ENCODE results near the gene KIAA1614.
A peak's percentile ranks its signal among the peaks of the same experiment; 100 is the strongest.

The KIAA1614 gene, protein sequence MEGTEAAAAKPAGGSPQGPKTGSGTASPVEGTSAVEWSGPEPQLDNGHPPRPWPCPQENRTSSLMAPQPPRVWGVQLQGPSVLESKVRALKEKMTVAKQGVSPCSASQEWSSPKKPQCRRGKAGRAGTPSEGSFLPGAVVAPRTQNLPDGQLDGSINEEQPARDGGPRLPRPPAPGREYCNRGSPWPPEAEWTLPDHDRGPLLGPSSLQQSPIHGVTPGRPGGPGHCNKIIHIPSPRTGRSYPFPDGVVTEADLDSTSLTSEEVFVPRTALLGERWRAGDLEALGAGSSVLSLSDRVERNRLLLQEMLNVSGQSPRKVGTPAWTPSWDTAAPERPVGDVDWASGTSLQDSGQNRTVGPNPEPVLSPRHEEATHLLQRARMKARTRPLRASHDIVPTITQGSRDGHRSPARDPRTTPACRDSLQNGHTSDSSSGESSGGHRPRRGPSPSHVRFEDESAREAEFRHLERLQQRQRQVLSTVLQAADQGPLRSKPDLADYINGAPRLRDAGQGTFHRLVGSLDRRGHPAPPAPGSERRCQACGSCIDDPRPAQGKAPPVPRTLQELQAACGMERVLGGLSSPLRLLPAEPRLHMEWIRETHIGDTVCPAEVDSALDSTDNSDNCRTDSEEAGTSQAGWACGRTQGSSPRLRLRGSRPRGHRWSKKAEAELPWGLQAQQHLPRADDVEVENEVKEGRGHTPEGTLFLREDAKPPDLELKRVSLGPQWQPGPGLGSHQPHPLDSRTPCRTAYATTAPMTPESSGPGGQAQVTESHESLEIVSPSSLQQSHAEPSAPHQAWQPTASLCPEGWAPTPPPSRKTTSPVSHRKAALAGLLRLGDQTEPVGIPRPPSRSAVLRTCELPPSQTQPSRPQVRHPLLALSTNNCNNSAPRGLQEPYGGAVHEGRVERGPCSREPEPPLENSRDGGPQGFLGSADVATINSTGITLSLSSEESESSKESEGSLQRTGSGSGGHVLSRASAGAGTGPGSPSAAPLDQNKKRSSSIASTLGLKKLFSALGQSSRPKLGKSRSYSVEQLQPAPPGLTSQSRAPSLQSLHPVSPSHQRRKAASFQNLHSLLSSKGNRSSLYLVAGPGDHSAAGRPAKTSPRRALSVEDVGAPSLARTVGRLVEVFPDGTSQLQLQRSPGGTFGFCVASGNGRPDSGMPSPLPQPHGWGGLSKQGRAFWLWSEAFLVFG

DNA sequence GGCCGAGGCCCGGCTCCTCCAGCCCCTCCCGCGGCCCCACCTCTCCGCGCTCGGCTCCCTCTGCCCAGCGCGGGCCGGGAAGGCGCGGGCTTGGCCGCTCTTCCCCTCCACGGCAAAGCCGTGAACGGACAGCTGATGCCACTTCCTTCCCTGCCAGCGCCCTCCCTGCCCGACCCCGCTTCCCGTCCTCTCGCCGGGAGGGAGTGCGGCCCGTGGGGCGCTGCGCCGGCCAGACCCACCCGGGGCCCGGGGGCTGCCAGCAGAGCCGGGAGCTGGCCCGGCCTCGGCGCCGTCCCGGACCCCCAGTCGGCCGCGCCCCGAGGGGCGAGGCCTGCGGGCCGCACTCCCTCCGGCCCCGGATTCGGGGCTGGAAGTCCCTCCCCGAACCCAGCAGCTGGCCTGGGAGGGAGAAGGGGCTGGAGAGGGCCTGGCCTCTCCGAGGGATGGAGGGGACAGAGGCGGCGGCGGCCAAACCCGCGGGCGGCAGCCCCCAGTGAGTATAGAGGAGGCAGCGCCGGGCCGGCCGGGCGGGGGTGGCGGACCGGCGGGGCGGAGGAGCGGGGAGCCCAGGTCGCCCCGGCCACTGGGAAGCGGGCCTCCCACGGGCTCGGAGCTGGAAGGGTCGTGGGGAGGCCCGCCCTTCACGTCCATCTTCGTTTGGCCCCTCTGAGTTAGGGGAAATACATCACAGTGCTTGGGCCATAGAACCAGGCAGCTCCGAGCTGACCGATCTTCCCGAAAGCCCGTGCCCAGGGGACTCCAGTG is at the start of gene KIAA1614:
TSS of gene KIAA1614 (plus strand) at position 97 of the 765 bp plus-strand sequence. CDS start at position 444, 347 bp downstream.
- DNase-seq (ENCODE audit: low read depth): peak; percentile 31

DNA sequence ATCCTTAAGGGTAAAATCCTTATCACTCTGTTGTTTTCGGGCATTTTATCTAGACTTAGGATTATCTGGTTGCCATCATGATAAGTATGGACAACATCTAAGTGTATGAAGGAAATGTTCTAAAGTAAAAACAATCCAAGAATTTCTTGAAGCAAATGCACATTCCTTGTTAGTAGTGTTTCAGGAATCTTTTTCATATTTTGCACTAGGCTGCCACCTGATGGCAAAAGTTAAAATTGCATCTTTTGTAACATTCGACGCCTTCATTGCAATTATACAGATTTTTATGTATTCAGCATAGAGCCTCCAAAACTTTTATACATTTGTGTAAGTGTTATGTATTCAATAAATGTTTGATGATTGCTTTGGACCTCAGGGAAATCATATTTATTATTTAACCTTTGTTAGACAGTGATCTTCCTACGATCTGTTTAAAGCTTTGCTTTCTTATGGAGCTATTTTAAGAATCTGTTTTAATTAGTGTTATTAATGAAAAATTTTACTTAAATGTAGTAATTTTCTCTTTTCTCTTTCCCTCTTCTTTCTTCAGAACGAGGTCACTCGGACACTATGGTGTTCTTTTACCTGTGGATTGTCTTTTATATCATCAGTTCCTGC is 49.4 kb upstream of the KIAA1614 start:
- DNase-seq (ENCODE audit: low read depth): peak; percentile 55

DNA sequence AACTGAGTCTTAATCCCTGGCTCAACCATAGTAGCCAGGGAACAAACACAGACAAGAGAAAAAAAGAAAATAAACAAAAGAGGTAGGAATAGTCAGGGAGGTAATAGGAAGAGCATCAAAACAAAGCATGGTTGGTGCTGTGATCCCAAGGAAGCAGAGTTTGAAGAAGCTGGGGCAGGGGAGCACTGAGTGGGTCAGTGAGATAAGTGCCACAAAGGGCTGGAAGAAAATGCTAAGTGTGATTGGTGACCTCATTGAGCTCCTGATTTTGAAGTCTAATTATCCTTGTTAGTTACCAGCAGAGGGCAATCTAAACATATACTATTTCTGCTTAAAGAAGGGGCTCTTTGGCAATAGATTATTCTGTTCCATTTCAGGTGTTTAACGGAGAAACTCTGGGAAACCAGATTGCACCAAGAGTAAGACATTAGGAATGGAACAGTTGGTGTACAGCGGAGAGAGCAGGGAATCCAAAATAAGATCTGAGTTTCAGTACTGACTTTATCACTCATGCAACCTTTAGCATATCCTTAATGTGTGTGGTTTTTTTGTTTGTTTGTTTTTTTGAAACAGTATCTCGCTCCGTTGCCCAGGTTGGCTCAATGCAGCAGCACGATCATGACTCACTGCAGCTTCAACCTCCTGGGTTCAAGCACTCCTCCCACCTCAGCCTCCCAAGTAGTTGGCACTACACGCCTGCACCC is 30.7 kb upstream of the KIAA1614 start:
- peak; percentile 54 for DNase-seq (ENCODE audit: low read depth)

DNA sequence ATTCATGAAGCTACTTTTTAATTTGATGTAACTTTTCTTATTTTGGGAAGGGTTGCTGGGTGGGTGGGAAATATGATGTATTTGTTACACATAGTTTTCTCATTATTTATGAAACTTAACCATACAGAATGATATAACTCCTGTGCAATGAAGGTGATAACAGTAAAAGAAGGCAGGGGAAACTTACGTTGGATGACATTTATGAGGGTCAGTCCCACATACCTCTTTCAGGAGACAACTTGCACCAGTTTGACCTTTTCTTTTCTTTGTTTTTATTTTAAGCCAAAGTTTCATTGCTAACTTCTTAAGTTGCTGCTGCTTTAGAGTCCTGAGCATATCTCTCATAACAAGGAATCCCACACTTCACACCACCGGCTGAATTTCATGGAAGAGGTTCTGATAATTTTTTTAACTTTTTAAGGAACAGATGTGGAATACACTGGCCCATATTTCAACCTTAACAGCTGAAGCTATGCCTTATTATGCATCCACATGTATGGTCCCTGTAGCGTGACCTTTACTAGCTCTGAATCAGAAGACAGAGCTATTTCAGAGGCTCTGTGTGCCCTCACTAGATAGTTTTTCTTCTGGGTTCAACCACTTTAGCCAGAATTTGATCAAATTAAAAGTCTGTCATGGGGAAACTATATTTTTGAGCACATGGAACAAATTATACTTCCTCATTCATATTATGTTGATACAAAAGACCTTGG is 28.0 kb upstream of the KIAA1614 start:
- DNase-seq (ENCODE audit: low read depth): no peak

DNA sequence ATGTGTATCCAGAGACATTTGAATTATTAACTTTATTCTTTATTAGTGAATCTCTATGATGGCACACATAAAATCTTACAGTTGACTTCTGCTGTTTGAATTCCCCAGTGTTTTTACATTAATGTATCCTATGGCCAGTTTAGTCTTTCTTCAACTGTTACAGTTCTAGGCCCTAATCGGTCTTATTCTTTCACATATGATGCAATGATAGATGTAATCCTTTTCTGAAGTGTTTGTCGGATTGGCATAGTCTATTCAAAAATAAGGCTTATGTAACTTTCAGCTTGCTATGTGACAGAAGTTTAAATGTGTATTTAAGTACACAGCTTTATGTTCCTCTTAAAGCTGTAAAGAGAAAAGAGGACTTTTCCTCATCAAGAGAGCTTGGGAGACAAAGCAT is 26.4 kb upstream of the KIAA1614 start:
- DNase-seq (ENCODE audit: low read depth): no peak

DNA sequence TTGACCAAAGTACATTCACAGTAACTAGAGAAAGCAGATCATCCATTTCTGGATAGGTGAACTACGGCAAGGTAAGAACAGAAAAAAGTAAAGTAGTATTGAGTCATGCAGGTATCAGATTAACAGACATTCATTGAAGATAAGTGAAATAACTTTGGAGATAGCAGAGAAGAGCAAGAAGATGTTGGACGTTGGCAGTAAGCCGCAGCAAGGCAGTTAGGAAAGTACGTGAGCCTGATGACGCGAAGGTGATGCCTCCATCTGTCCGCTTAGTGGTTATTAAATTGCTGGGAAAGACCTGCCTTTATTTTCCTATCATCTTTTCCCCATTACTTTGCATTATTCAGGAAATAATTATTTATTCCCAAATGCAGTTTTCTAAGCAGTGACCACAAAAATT is 24.9 kb upstream of the KIAA1614 start:
- DNase-seq (ENCODE audit: low read depth): no peak

DNA sequence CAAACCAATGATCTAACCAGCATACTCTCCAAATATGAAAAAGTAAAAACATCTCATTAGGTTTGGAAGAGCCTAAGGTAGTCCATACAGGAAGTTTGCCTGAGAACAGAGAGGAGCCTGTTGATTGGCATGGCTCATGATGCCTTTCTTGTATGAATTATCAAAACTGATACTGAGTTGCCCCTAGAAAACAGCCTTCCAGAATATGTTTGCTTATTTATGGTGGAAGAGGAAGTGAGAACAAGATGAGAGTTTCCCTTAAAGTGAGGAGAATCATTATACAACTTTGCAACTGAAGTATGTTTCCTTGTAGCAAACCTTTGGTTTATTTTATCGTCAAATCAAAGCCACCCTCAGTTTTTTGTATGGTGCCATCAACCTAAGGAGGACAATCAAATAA is 23.8 kb upstream of the KIAA1614 start:
- DNase-seq (ENCODE audit: low read depth): no peak

DNA sequence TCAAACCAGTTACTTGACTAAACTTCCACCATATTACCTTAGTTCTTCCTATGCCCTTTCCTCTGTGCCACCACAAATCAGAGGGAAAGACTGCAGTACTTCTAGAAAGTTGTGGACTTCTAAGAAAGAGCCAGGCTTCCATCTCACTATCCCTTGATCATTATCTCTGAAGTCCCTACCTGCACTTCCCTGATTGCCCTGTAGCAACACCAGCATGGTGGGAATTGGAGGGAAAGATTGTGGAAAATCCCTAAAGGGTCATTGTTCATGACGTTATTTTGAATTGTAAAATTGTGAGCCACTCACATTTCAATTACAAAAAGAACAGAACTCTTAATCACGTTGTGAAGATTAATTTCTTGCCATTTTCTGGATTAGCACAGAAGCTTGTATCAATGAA is 23.4 kb upstream of the KIAA1614 start:
- no peak for DNase-seq (ENCODE audit: low read depth)

DNA sequence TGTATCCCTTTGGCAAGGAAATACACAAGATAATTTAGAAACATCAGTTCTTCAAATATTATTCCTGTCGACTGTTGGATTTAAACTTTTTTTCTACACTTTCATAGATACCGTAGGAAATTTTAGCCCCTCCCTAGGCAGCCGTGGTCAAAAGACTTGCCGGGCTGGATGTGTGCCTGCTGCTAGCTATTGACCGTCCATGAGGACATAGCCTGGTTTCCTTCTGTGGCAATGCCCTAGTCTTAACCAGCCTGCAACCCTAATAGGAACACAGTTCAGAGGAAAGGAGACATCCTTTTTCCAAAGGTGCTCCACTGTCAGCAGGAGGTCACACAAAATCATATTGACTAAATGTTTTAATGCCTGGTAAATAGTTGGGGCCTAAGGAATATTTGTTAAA is 20.4 kb upstream of the KIAA1614 start:
- no peak for DNase-seq (ENCODE audit: low read depth)

DNA sequence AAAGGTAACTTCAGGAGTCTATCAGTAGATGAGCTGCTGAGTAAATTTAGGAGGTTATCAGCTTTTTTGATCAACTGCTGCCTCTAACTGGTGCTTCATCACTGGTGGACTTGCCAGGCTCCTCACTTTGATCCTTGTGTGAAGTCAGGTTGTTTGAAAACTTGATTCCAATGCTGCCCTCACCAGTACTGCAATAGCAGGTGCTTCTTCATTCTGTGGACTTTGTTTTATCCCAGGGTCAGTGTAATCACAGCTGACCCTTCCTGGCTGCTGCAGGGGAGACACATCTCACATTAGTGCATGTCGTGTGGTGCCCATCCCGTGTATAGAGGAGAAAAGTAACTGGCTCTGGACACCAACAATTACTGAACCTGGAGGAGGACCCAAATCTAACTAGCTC is 20.0 kb upstream of the KIAA1614 start:
- no peak for DNase-seq (ENCODE audit: low read depth)

DNA sequence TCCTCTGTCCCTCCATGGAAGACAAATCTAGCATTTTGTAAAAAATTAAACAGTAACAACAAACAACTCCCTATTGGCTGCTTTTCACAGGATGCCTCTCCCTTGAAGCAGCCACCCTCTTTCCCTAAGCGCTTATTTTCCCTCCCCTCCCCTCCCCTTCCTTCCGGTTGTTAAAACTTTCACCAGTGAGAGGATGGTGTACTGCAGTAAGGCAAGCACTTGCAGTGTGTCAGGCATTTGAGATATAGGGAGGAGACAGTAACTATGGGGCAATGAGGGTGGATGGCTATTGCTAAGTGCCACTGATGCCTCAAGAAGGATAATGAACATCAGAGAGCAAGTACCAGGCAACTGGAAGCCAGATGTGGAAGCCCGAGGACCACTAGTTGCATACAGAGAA is 19.1 kb upstream of the KIAA1614 start:
- DNase-seq (ENCODE audit: low read depth): no peak

DNA sequence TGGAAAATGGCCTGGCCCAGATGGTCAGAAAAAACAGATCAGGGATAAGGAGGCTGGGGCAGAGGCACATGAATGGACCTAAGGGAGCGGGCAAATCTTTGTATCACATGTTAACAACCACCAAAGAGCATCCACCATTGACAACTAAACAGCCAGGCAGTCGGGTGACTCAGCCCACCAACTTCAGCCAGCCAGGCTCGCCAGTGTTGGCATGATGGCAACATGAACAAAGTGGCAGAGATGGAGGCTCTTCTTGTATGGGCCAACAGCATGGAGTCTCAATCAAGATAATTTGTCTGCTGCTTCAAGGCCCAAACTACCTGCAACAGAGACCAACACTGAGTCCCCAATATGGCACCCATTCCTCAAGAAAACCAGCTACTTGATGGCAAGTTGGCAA is 16.5 kb upstream of the KIAA1614 start:
- DNase-seq (ENCODE audit: low read depth): no peak

DNA sequence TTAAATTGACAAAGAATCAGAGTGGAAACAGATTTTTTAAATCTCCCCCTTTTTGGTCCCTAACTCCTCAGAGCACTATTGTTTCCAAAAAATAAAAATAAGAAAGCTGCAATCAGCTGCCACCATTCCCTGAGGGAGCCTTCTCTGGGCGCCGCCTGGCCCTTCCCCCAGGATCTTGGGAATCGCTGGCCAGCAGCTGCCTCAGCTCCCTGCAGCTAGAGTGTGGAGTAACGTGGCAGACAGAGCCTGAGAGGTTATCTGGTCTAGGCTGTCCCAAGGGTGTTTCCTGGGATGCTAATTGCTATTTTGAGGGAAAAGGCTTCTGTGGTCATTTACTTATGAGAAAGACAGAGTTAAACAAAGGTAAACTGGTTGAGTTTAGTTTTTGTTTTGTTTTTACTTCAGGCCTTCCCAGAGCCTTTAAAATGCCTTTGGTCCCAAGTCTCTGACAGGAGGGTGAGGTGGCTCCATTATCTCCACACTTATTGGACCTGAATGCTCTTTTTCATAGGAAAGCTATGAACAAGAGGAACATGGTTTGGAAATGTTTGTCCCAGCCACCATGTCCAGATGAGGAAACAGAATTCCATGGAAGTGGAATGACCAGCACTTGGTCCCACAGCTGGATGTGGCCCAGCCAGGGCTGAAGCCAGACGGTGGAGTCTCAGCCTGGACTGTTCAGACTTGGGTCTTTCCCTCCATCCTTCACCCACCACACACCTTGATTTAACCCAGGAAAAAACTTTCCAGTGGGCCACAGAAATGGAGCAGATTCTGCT is 14.1 kb upstream of the KIAA1614 start:
- no peak for DNase-seq (ENCODE audit: low read depth)

DNA sequence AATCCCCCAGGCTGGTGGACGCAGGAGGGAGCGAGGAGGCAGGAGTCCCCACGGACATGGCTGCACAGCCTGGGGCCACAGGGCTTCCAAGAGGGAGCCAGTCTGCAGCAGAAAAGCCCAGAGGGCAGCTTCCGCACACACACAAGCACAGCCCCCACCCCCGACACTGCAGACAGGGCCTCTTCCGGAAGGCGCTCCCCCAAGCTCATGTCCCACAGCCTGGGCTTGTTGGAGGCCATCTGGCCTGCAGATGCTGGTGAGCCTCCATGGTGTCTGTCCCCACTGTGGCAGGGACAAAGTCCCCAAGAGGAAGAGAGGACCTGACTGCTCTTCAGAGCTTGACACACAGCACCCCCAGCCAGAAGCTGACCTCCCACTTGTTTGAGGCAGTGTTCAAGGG is 13.4 kb upstream of the KIAA1614 start:
- DNase-seq (ENCODE audit: low read depth): no peak

DNA sequence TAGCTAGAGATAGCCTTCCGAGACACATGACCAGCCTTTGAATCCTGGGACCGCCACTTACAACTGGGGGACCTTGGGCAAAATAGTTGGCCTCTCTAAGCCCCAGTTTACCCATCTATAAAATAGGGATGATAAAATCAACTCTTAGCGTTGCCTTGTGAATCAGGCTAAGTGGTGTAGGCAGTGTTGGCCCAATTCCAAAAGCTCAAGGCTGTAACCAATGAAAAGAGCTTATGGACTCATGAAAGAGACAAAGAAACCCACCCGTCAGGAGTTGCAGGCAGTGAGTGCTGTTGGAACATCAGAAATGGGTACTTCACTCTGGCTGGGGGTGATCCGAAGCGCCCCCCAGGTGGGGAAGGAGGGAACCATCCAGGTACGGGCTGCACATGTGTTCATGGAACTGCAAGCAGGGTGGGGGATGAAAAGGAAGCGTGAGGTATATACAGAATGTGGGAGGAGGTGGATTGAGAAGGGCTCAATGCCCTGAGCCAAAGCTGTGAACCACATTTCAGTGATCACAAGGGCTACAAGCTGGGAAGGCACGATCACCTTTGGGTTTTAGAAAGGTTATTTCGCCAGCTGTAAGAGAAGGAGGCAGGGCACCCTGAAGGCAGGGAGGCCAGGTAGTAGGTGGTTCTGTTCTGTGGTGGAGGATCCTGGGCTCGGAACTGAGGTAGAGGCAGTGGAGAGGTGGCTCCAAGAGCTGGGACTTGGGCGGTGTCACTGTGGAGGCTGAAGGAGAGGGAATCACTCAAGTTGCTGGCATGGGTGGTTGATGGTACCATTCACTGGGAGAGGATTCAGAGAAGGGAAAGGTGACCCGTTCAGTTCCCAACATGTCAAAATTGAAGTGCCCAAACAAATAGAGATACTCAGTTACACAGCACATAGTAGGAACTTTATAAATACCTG is 11.4 kb upstream of the KIAA1614 start:
- no peak for DNase-seq (ENCODE audit: low read depth)

DNA sequence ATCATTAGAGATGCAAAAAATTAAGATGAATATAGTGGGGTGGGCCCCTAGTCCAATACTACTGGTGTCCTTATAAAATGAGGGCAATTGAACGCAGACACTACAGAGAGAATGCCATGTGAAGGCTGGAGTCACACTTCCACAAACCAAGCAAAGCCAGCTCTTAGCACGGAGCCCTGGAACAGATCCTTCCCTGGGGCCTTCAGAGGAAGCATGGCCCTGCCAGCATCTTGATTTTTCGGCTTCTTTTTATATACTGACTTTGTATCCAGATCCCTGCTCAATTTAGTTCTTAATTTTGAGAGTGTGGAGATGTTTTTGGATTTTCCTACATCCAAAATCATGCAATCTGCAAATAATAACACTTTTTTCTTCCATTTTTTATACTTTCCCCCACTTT is 10.2 kb upstream of the KIAA1614 start:
- DNase-seq (ENCODE audit: low read depth): no peak

DNA sequence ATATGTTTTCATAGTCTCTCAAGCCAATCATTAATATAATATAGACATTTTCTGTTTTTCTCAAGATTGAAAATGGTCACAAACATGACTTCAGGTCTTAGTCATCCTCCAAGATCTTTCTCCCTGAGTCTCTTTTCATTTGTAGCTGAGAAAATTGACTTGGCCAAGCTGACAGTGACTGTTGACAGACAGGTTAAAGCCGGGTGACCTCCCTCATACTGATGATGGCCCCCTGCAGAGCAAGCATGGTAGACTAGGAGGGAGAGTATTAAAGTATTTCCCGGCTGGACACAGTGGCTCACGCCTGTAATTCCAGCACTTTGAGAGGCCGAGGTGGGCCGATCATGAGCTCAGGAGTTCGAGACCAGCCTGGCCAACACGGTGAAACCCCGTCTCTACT is 6.8 kb upstream of the KIAA1614 start:
- DNase-seq (ENCODE audit: low read depth): no peak

DNA sequence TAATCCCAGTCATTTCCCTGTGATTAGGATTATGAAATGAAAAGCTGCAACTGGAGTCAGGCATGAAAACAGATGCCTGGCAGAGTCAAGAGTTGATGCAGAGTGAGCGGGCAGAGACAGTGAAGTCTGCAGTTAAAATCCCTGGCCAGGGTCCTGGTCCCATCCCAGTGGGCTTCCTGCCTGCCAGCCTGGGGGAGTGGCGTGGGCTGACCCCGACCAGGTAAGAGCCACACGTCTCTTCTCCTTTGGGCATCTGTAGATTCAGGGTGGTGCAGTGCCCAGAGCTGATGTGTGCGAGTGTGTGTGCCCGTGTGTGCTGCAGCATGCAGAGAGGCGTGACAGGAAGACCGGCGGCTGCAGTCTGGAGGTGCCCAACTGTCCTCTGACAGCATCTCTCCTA is 6.2 kb upstream of the KIAA1614 start:
- no peak for DNase-seq (ENCODE audit: low read depth)
